ENCODE data around the gene SLC35F3. TPM values are rescaled to one million over a fixed set of nuclear protein-coding genes. Genes with fewer than 3 reads are reported as not detected.

SLC35F3 gene
- total RNA-seq, 2 experiments from 2014 or later: 34.4 to 35.7 TPM

DNA sequence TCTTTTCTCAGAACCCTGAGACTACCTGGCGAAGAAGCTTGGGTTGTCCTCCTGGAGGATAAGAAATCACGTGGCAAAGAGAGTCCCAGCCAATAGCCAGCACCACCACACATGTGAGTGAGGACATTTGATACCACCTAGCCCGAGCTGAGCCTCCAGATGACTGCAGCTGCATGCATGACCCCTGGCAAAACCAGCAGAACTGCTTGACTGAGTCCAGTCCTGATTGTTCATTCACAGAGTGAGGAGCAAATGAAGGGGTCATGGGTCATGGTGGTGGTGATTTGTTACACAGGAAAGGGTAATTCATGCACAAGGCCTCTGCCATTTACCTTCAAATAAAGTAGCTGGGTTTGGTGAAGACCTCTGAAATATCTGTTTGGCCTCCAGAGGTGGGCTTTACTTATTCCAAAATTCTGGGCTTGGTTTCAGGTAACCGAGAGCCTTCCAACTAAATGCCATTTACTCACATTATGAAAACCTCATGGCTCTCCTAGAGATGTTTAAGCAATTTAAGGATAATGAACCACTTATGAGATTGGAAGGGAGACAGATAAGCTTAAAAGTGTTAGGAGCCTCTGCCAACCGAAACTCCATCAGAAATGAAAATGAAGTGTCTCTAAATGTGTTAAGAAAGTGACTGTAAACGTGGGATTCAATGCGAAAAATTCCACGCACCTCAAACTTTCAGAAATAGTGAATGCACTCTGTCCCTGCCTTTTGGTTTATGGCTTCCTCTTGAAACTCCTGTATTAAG, 163.3 kb downstream of the SLC35F3 start:
- ChIA-PET POLR2A (no interaction called here), CTCF (no interaction called here)
- H3K9me3 Mint-ChIP-seq (ENCODE audit: insufficient read depth): no peaks in the 10 kb centered on the region
- H3K27ac Mint-ChIP-seq: no peak overlapping the region
- H3K36me3 Mint-ChIP-seq (ENCODE audit: low read depth): no peaks in the 10 kb centered on the region
- peaks cover 7% of the 10 kb centered on the region for H3K27me3 Mint-ChIP-seq (ENCODE audit: low read depth)
- no peak overlapping the region for H3K4me3 Mint-ChIP-seq
- ATAC-seq (no peak), DNase-seq (no peak)
- H3K4me1 Mint-ChIP-seq (ENCODE audit: low read depth): no peaks in the 10 kb centered on the region

DNA sequence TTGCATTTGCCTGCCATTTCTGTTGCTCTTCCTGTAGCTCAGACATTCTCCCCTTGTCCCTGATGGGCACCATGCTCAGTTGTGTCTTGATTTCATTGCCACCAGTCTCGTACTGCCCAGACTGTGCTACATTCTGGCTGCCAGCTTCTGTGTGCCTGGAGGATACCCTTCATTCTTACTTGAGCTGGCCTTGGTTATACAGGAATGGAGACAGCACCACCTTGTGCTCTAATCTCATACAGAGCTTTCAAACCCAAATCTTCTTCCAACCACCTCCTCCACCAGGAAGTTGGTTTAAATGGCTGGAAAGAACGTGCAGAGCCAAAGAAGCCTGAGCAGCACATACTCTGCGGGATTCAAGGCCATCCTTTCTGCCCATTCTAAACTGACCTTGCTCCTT, 165.3 kb downstream of the SLC35F3 start:
- H3K27me3 Mint-ChIP-seq (ENCODE audit: low read depth): peaks cover 10% of the 10 kb centered on the region
- H3K36me3 Mint-ChIP-seq (ENCODE audit: low read depth): no peaks in the 10 kb centered on the region
- H3K4me1 Mint-ChIP-seq (ENCODE audit: low read depth): no peaks in the 10 kb centered on the region
- ATAC-seq (no peak), DNase-seq (no peak)
- ChIA-PET CTCF (interaction anchor here (1.1 kb wide), 1 partner anchor 628 kb away, joined by 3 read pairs; no protein-coding TSS in a partner anchor), POLR2A (no interaction called here)
- no peak overlapping the region for H3K4me3 Mint-ChIP-seq
- H3K9me3 Mint-ChIP-seq (ENCODE audit: insufficient read depth): no peaks in the 10 kb centered on the region
- no peak overlapping the region for H3K27ac Mint-ChIP-seq

DNA sequence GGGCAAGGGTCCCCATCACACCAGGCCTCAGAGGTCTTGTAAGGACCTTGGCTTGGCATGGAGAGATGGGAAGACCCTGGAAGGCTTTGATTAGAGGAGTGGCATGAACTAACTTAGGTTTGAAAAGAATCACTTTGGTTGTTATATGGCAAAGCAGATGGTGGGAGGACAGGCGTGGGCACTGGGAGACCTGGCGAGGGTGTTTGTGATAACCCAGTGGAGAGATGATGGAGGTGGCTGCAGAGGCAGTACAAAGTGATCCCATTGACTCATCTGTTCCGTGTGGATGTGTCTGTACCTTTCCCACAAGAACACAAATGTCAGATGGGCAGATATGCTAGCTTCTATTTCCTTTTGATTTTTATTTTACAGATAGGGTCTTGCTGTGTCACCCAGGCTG, 168.3 kb downstream of the SLC35F3 start:
- H3K9me3 Mint-ChIP-seq (ENCODE audit: insufficient read depth): no peaks in the 10 kb centered on the region
- H3K36me3 Mint-ChIP-seq (ENCODE audit: low read depth): no peaks in the 10 kb centered on the region
- no peak overlapping the region for H3K27ac Mint-ChIP-seq
- ATAC-seq (no peak), DNase-seq (no peak)
- no peak overlapping the region for H3K4me3 Mint-ChIP-seq
- H3K27me3 Mint-ChIP-seq (ENCODE audit: low read depth): peaks cover 2% of the 10 kb centered on the region
- no peaks in the 10 kb centered on the region for H3K4me1 Mint-ChIP-seq (ENCODE audit: low read depth)
- ChIA-PET CTCF (interaction anchor here (0.5 kb wide), 1 partner anchor 11 kb away, joined by 3 read pairs; no protein-coding TSS in a partner anchor), POLR2A (interaction anchor here (0.6 kb wide), 1 partner anchor 17 kb away, joined by 3 read pairs; no protein-coding TSS in a partner anchor)

DNA sequence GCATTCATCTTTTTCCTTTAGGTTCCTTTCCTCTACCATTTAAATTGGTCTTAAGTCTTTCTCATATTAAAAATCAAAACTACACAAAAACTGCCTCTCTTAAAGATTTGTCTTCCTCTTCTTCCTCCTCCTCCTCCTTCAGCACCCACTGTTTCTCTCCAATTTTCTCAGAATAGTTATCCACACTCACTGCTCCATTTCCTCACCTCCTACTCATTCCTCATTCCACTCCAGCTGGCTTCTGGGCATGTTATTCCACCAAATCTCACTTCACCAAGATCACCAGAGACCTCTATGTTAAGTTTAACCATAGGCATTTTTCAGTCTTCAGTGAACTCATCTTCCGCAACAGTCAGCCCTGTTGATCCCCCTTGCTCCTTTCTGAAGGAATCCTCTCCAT, 173.7 kb downstream of the SLC35F3 start:
- CTCF ChIA-PET: no interaction called here
- no peak overlapping the region for H3K27ac Mint-ChIP-seq
- H3K9me3 Mint-ChIP-seq (ENCODE audit: insufficient read depth): no peaks in the 10 kb centered on the region
- peaks cover 18% of the 10 kb centered on the region for H3K27me3 Mint-ChIP-seq (ENCODE audit: low read depth)
- H3K36me3 Mint-ChIP-seq (ENCODE audit: low read depth): no peaks in the 10 kb centered on the region
- H3K4me1 Mint-ChIP-seq (ENCODE audit: low read depth): no peaks in the 10 kb centered on the region
- no peak for ATAC-seq
- H3K4me3 Mint-ChIP-seq: no peak overlapping the region
- POLR2A ChIA-PET: no interaction called here
- DNase-seq: no peak

DNA sequence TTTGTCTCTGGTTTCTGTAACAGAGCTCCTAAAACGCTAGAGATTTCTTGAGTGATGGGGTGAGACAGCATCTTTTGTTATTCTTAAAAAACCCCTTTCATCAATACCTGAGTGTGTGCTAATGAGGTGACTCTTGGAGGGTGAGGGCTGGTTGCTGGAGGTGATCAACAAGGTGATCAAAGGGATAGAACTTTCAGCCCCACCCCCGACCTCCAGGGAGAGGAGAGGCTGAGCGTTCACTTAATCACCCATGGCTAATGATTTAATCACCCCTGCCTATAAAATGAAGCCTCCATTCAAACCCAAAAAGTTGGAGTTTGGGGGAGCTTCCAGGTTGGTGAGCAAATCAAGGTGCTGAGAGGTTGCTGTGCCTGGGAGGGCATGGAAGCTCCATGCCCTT, 175.4 kb downstream of the SLC35F3 start:
- POLR2A ChIA-PET: no interaction called here
- H3K27ac Mint-ChIP-seq: no peak overlapping the region
- no peak overlapping the region for H3K4me3 Mint-ChIP-seq
- ATAC-seq (no peak), DNase-seq (no peak)
- no peaks in the 10 kb centered on the region for H3K4me1 Mint-ChIP-seq (ENCODE audit: low read depth)
- no peaks in the 10 kb centered on the region for H3K9me3 Mint-ChIP-seq (ENCODE audit: insufficient read depth)
- H3K27me3 Mint-ChIP-seq (ENCODE audit: low read depth): peaks cover 21% of the 10 kb centered on the region
- CTCF ChIA-PET: no interaction called here
- no peaks in the 10 kb centered on the region for H3K36me3 Mint-ChIP-seq (ENCODE audit: low read depth)

DNA sequence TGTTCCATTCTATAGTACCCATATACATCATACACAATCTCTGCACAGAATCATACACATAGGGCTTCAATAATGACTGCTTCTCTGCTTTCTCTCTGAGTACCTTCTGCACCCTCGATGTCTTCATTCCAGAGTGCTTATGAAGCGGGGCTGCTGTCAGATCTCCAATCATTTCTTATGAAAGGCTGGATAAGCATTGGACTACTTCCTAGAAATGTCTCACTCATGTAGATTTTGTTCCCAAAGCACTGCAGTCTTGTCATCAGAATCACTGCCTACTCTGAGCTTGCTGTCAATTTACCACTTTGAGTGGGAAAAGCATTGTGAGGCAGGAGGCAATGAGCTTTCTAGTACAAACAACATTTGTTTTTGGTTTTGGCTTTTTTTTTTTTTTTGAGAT, 179.0 kb downstream of the SLC35F3 start:
- no peaks in the 10 kb centered on the region for H3K36me3 Mint-ChIP-seq (ENCODE audit: low read depth)
- no peak overlapping the region for H3K4me3 Mint-ChIP-seq
- CTCF ChIA-PET: no interaction called here
- H3K27ac Mint-ChIP-seq: no peak overlapping the region
- H3K4me1 Mint-ChIP-seq (ENCODE audit: low read depth): no peaks in the 10 kb centered on the region
- H3K9me3 Mint-ChIP-seq (ENCODE audit: insufficient read depth): no peaks in the 10 kb centered on the region
- ATAC-seq (no peak), DNase-seq (no peak)
- H3K27me3 Mint-ChIP-seq (ENCODE audit: low read depth): peaks cover 29% of the 10 kb centered on the region
- POLR2A ChIA-PET: no interaction called here

DNA sequence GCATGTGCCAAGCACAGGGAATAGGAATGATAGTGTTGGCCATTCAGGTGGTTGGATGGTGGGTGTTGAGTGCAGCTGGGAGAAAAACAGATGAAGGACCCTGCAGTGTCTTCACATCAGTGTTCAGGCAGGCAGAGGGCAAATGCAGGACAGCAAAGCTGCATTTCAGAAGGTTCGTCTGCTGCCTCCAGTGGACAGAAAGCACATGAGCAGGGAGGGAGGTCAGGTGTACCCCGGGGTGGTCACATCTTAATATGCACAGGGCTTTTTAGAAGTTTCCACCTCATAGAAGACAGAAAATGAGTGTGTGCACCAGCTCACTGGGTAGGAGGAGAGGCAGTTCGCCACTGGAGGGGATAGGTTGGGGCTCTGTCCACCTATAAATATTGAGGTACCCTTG, 184.9 kb downstream of the SLC35F3 start:
- POLR2A ChIA-PET: no interaction called here
- Mint-ChIP-seq H3K4me3 (no peak overlapping the region), H3K4me1 (ENCODE audit: low read depth) (no peaks in the 10 kb centered on the region), H3K27me3 (ENCODE audit: low read depth) (peaks cover 36% of the 10 kb centered on the region), H3K36me3 (ENCODE audit: low read depth) (no peaks in the 10 kb centered on the region), H3K9me3 (ENCODE audit: insufficient read depth) (no peaks in the 10 kb centered on the region), H3K27ac (no peak overlapping the region)
- CTCF ChIA-PET: no interaction called here
- DNase-seq (no peak), ATAC-seq (no peak)

DNA sequence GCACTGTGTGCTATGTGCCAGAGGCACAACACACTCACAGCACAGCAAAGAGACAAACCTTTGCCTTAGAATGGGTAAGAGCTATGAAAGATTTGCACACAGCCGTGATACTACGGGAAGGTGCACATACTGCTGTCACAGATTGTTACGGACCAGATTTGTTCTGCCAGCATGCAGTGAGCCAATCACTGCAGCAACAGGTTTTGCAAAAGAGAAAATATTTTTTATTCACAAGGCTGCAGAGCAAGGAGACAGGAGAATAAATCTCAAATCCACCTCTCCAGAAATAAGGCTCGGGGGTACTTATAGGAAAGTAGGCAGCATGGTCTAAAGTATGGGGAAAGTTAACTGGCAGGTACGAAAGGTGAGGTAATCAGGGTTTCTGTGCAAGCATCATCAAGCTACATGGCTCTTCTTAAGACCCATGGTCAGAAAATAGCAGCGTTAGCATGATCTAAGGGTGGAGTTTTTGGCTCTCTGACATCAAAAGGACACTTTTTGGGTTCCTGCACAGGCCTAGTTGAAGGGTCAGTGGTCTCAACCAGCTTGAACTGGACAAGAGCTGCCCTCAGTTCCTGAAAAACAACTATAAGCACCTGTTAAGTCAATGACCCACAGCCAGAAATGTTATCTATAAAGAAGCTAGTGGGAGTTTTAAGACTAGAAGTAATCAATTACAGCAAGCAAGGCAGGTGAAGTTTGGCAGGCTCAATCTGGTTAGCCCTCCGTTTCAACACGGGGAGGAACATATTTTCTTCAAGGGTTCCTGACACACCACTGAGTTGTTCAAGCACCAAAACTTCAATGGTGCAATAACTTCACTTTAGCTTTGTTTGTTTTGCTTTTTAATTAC, 186.0 kb downstream of the SLC35F3 start:
- Mint-ChIP-seq H3K27ac (no peak overlapping the region), H3K4me1 (ENCODE audit: low read depth) (no peaks in the 10 kb centered on the region), H3K36me3 (ENCODE audit: low read depth) (no peaks in the 10 kb centered on the region), H3K27me3 (ENCODE audit: low read depth) (peaks cover 35% of the 10 kb centered on the region), H3K9me3 (ENCODE audit: insufficient read depth) (no peaks in the 10 kb centered on the region), H3K4me3 (no peak overlapping the region)
- DNase-seq (no peak), ATAC-seq (no peak)
- ChIA-PET CTCF (no interaction called here), POLR2A (no interaction called here)

DNA sequence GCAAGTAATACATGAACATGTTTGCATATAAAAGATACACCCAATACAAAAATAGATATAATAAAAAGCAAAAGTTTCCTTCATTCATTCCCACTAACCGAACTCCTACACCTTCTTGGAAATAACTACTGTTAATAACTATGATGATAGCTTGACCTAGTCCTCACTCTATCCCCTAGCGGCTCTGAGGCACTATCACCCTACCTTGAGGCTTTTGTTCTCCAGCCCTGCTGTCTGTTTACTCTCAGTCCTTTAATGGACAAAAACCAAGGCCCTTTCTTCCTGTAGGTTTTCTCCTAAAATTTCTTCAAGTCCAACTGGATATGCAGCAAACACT, 186.6 kb downstream of the SLC35F3 start:
- no peaks in the 10 kb centered on the region for H3K36me3 Mint-ChIP-seq (ENCODE audit: low read depth)
- peaks cover 31% of the 10 kb centered on the region for H3K27me3 Mint-ChIP-seq (ENCODE audit: low read depth)
- CTCF ChIA-PET: no interaction called here

DNA sequence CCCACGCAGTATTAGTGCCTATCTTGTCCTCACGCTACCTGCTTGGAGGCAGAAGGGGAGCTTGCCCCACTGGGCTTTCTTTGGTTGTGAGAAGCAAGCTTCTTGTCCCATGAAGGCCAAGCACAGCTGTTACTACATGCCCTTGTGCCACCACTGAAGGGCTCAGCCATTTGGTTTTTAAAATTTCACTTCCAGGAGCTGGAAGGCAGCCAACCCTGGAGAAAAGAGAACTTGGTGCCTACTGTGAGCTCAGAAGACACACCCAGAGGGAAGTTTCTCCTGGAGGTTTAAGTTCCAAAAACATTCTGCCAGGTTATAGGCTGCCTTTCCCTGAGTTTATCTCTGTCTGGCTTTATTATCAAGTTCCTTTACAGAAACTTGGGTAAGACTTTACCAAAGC, 187.4 kb downstream of the SLC35F3 start:
- CTCF ChIA-PET: interaction anchor here (1.6 kb wide), 1 partner anchor 235 kb away, joined by 5 read pairs; no protein-coding TSS in a partner anchor
- Mint-ChIP-seq H3K27me3 (ENCODE audit: low read depth) (peaks cover 29% of the 10 kb centered on the region), H3K9me3 (ENCODE audit: insufficient read depth) (no peaks in the 10 kb centered on the region), H3K27ac (no peak overlapping the region), H3K36me3 (ENCODE audit: low read depth) (no peaks in the 10 kb centered on the region), H3K4me3 (no peak overlapping the region), H3K4me1 (ENCODE audit: low read depth) (no peaks in the 10 kb centered on the region)
- no peak for ATAC-seq
- DNase-seq: no peak
- POLR2A ChIA-PET: no interaction called here

More for the DNA sequence above, 186.6 kb downstream of the SLC35F3 start:
- Mint-ChIP-seq H3K4me1 (ENCODE audit: low read depth) (no peaks in the 10 kb centered on the region), H3K27ac (no peak overlapping the region), H3K9me3 (ENCODE audit: insufficient read depth) (no peaks in the 10 kb centered on the region), H3K4me3 (no peak overlapping the region)
- DNase-seq (no peak), ATAC-seq (no peak)
- POLR2A ChIA-PET: no interaction called here

DNA sequence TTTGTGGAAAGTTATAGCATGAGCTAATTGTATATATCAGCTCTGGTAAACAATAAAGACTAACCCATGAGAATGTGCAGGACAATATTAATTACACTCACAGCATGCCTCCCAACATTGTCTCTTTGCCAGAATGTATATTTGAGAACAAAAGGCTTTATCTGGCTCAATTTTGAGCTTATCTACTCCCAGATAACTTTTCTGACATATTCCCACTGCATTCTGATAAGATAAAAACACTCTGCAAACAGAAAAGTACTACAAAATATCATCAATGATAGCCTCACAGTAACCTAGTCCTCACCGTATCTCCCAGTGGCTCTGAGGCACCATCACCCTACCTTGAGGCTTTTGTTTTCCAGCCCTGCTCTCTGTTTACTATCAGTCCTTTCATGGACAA, 188.6 kb downstream of the SLC35F3 start:
- ChIA-PET CTCF (interaction anchor here (1.6 kb wide), 1 partner anchor 234 kb away, joined by 5 read pairs; no protein-coding TSS in a partner anchor), POLR2A (no interaction called here)
- no peak overlapping the region for H3K4me3 Mint-ChIP-seq
- peaks cover 23% of the 10 kb centered on the region for H3K27me3 Mint-ChIP-seq (ENCODE audit: low read depth)
- no peaks in the 10 kb centered on the region for H3K36me3 Mint-ChIP-seq (ENCODE audit: low read depth)
- no peaks in the 10 kb centered on the region for H3K9me3 Mint-ChIP-seq (ENCODE audit: insufficient read depth)
- DNase-seq (no peak), ATAC-seq (no peak)
- H3K4me1 Mint-ChIP-seq (ENCODE audit: low read depth): no peaks in the 10 kb centered on the region
- no peak overlapping the region for H3K27ac Mint-ChIP-seq

DNA sequence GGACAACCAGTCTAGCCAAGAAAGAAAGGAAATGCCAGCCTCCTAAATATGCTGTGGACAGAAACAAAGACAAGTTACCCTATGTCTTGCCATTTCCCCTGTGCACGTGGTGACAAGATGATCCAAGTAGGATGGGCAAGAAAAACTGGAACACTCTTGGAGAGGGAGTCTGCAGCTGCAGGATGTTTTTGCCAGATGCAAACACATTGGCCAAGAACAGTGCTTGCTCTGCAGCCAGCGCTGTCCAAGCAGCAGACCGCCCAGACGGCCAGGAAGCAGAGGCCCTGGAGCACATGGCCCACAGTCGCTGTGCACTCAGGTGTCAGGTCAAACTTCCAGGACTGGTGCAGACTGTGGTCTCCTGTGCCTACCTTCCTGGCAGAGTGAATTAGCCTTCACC, 189.3 kb downstream of the SLC35F3 start:
- Mint-ChIP-seq H3K4me1 (ENCODE audit: low read depth) (no peaks in the 10 kb centered on the region), H3K36me3 (ENCODE audit: low read depth) (no peaks in the 10 kb centered on the region), H3K9me3 (ENCODE audit: insufficient read depth) (no peaks in the 10 kb centered on the region), H3K27ac (no peak overlapping the region), H3K27me3 (ENCODE audit: low read depth) (peaks cover 23% of the 10 kb centered on the region), H3K4me3 (no peak overlapping the region)
- ChIA-PET POLR2A (no interaction called here), CTCF (interaction anchor here (1.6 kb wide), 1 partner anchor 233 kb away, joined by 5 read pairs; no protein-coding TSS in a partner anchor)
- ATAC-seq (no peak), DNase-seq (no peak)
